ENCODE data around the gene AMN1.
"Not testable (repeated sequence)": the region's sequence is repeated elsewhere in the genome, so short reads cannot be mapped to it uniquely, and the experiment has no call there.

The AMN1 gene

DNA sequence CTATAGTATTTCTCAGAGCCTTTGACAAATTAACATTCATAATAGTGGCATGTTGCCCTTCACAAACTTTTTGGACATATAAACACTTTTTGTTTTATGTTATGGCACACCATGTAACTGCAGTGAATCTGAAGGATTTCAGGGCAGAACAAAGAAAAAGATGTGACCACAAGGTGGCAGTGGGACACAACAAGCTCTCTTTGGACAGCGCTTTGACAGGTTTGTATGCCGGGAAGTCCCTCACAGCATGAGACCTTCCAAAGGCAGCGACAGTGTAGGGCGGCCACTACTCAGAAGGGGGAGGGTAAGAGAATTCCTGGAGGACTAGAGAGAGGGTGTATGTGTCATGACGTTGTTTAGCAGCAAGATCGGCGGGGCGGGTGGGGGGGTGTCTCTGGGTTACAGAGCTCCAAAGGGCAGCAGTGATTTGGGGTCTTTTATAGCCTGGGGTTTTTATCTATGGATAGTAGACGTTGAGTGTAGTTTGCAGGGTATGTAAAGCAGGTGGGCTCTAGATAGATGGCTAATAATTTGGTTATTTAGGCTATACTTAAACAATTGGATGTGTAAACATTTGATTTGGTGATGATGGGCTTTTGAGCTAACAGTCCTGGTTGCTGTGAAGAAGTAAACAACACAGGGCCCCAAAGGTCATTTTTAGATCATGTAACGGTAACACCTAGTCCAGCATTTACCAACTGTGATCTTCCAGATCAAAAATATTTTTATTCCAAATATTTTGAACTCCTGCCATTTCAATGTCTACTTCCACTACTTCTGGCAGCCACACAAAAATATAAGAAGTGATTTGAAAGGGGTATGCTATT, 46.5 kb downstream of the AMN1 start:
- no peak overlapping the region for H2AFZ ChIP-seq (ENCODE audit: low read depth, low read length)
- H3K4me1 ChIP-seq (ENCODE audit: low read length) = peaks cover 24% of the 10 kb centered on the region
- no peak overlapping the region for H3K9ac ChIP-seq (ENCODE audit: low read length)
- TF ChIP-seq EZH2phosphoT487 (IDR thresholded peaks at IDR 0.05; ENCODE audit: low read depth) = no peak
- TF ChIP-seq, protein P1, sequence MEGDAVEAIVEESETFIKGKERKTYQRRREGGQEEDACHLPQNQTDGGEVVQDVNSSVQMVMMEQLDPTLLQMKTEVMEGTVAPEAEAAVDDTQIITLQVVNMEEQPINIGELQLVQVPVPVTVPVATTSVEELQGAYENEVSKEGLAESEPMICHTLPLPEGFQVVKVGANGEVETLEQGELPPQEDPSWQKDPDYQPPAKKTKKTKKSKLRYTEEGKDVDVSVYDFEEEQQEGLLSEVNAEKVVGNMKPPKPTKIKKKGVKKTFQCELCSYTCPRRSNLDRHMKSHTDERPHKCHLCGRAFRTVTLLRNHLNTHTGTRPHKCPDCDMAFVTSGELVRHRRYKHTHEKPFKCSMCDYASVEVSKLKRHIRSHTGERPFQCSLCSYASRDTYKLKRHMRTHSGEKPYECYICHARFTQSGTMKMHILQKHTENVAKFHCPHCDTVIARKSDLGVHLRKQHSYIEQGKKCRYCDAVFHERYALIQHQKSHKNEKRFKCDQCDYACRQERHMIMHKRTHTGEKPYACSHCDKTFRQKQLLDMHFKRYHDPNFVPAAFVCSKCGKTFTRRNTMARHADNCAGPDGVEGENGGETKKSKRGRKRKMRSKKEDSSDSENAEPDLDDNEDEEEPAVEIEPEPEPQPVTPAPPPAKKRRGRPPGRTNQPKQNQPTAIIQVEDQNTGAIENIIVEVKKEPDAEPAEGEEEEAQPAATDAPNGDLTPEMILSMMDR (IDR thresholded peaks at IDR 0.05; ENCODE audit: low read depth, low read length) = peak; percentile 86
- peaks cover 15% of the 10 kb centered on the region for H3K9me3 ChIP-seq (ENCODE audit: insufficient read depth, low read length)
- H3K4me3 ChIP-seq (ENCODE audit: low read length) = no peak overlapping the region
- peak overlapping the region; percentile 7; the same call in 1 of the 2 replicates for H3K27ac ChIP-seq (ENCODE audit: low read length)
- no peaks in the 10 kb centered on the region for H3K79me2 ChIP-seq (ENCODE audit: low read length)
- no peaks in the 10 kb centered on the region for H3K27me3 ChIP-seq (ENCODE audit: low read depth, low read length)
- no peak overlapping the region; the same call in 1 of the 2 replicates for H3K4me2 ChIP-seq (ENCODE audit: low read length)
- no peaks in the 10 kb centered on the region for H4K20me1 ChIP-seq (ENCODE audit: insufficient read depth, low read length)
- peaks cover 18% of the 10 kb centered on the region for H3K36me3 ChIP-seq (replicated peaks; ENCODE audit: low read depth, low read length)

DNA sequence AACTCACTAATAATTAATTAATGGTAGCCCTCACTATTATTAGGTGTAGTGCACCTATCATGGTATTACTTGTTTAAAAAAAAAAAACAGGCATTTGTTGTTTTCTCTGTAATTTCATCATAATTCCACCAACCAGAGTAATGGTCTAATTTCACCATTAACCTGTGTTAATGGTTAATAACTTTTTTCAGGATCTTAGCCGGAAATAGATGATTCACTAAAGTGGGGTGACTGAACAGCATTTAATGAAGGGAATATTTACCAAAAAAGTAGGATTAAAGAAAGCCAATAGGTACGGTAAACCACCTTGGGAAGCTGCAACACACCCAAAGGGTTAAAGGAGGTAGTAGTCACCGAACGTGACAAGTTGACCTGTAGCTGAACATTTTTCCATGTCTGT, 56.3 kb downstream of the AMN1 start:
- Histone ChIP-seq H3K9me3 (ENCODE audit: insufficient read depth, low read length) (peaks cover 9% of the 10 kb centered on the region; the same call in 1 of the 2 replicates), H3K36me3 (replicated peaks; ENCODE audit: low read depth, low read length) (peaks cover 18% of the 10 kb centered on the region), H3K9ac (ENCODE audit: low read length) (no peak overlapping the region), H3K79me2 (ENCODE audit: low read length) (no peaks in the 10 kb centered on the region), H3K4me2 (ENCODE audit: low read length) (no peak overlapping the region), H4K20me1 (ENCODE audit: insufficient read depth, low read length) (no peaks in the 10 kb centered on the region), H3K4me3 (ENCODE audit: low read length) (no peak overlapping the region), H3K27me3 (ENCODE audit: low read depth, low read length) (no peaks in the 10 kb centered on the region), H3K4me1 (ENCODE audit: low read length) (0 out of 2 replicates have a peak, but pooled peaks cover 4% of the 10 kb centered on the region), H2AFZ (ENCODE audit: low read depth, low read length) (no peak overlapping the region), H3K27ac (ENCODE audit: low read length) (no peak overlapping the region)
- TF ChIP-seq, protein P1 (IDR thresholded peaks at IDR 0.05; ENCODE audit: low read depth, low read length) = no peak
- no peak for TF ChIP-seq EZH2phosphoT487 (IDR thresholded peaks at IDR 0.05; ENCODE audit: low read depth)

GRCh38 chr12:31669582-31669981, 59.2 kb downstream of the AMN1 start:
- not testable (repeated sequence) for H4K20me1 ChIP-seq (ENCODE audit: insufficient read depth, low read length); H3K27ac ChIP-seq (ENCODE audit: low read length); H3K27me3 ChIP-seq (ENCODE audit: low read depth, low read length); H3K4me1 ChIP-seq (ENCODE audit: low read length); H3K79me2 ChIP-seq (ENCODE audit: low read length); H3K9me3 ChIP-seq (ENCODE audit: insufficient read depth, low read length); H3K4me2 ChIP-seq (ENCODE audit: low read length); H2AFZ ChIP-seq (ENCODE audit: low read depth, low read length); H3K9ac ChIP-seq (ENCODE audit: low read length); H3K4me3 ChIP-seq (ENCODE audit: low read length)
- H3K36me3 ChIP-seq (replicated peaks; ENCODE audit: low read depth, low read length) = peaks cover 18% of the 10 kb centered on the region

- Histone ChIP-seq H3K4me1 (ENCODE audit: low read length) (no peaks in the 10 kb centered on the region), H3K36me3 (replicated peaks; ENCODE audit: low read depth, low read length) (peaks cover 18% of the 10 kb centered on the region), H3K27ac (ENCODE audit: low read length) (no peak overlapping the region), H3K79me2 (ENCODE audit: low read length) (no peaks in the 10 kb centered on the region), H2AFZ (ENCODE audit: low read depth, low read length) (no peak overlapping the region), H3K27me3 (ENCODE audit: low read depth, low read length) (no peaks in the 10 kb centered on the region), H3K9ac (ENCODE audit: low read length) (no peak overlapping the region), H3K9me3 (ENCODE audit: insufficient read depth, low read length) (peaks cover 9% of the 10 kb centered on the region; the same call in 1 of the 2 replicates), H3K4me2 (ENCODE audit: low read length) (no peak overlapping the region), H3K4me3 (ENCODE audit: low read length) (no peak overlapping the region), H4K20me1 (ENCODE audit: insufficient read depth, low read length) (no peaks in the 10 kb centered on the region)
- TF ChIP-seq EZH2phosphoT487 (IDR thresholded peaks at IDR 0.05; ENCODE audit: low read depth) = no peak
- TF ChIP-seq, protein P1 (IDR thresholded peaks at IDR 0.05; ENCODE audit: low read depth, low read length) = no peak
These were observed 59.8 kb downstream of the AMN1 start for GRCh38 chr12:31669020-31669419.

All from OCI-LY3 (cell line).